A549 (cell line): Measurements from ENCODE around the gene BFSP1.

ENCODE experiments used
- EP300 ChIP-seq, 2 experiments: fragments of >200 bp; sonication (Bioruptor Twin); formaldehyde crosslinking; IDR thresholded peaks; 2 replicates in 1 of 2; 3 replicates in 1 of 2; pipeline ENCODE4 v1.6.1; 2016 to 2017
- HEYL ChIP-seq: fragments of 250-450 bp; sonication (Bioruptor Pico); IDR thresholded peaks from 2 replicates; pipeline ENCODE4 v1.8.0; 2021; ENCODE audit warnings: mild to moderate bottlenecking, moderate library complexity
- JUNB ChIP-seq: fragments of >200 bp; sonication (Bioruptor Twin); formaldehyde crosslinking; IDR thresholded peaks from 2 replicates; pipeline ENCODE4 v1.6.1; 2016
- MAFK ChIP-seq: fragments of 450-650 bp; IDR thresholded peaks from 2 replicates; pipeline ENCODE4 v1.6.1; 2014; ENCODE audit not compliant: partially characterized antibody
- NPAS2 ChIP-seq: fragments of 250-450 bp; sonication (Bioruptor Pico); IDR thresholded peaks from 2 replicates; pipeline ENCODE4 v1.8.0; 2022; ENCODE audit warnings: mild to moderate bottlenecking, moderate library complexity, borderline replicate concordance
- POLR2A ChIP-seq: IDR thresholded peaks from 2 replicates; pipeline ENCODE4 v1.6.1; 2012; ENCODE audit warnings: mild to moderate bottlenecking, low read length
- RFX5 ChIP-seq: fragments of 450-650 bp; IDR thresholded peaks from 2 replicates; pipeline ENCODE4 v1.7.1; 2014; ENCODE audit warnings: antibody characterized with exemption, mild to moderate bottlenecking, moderate library complexity
- TP53 ChIP-seq: fragments of 250-450 bp; sonication (Bioruptor Pico); IDR thresholded peaks from 2 replicates; pipeline ENCODE4 v1.5.0; 2021; ENCODE audit warnings: mild to moderate bottlenecking, moderate library complexity
- TF ChIP-seq, protein P1 (sequence below): fragments of >200 bp; sonication (Bioruptor Twin); formaldehyde crosslinking; IDR thresholded peaks from 3 replicates; pipeline ENCODE4 v1.5.1; 2016
- TF ChIP-seq, protein P2 (sequence below): fragments of >200 bp; sonication (Bioruptor Twin); formaldehyde crosslinking; IDR thresholded peaks from 3 replicates; pipeline ENCODE4 v1.6.1; 2016
- TF ChIP-seq, protein P3 (sequence below): fragments of 200-600 bp; sonication (generic); IDR thresholded peaks from 2 replicates; pipeline ENCODE4 v1.6.1; 2016; ENCODE audit warnings: antibody characterized with exemption, mild to moderate bottlenecking, moderate library complexity
- TF ChIP-seq, protein P4 (sequence below): IDR thresholded peaks from 2 replicates; pipeline ENCODE4 v1.6.1; 2012

DNA sequence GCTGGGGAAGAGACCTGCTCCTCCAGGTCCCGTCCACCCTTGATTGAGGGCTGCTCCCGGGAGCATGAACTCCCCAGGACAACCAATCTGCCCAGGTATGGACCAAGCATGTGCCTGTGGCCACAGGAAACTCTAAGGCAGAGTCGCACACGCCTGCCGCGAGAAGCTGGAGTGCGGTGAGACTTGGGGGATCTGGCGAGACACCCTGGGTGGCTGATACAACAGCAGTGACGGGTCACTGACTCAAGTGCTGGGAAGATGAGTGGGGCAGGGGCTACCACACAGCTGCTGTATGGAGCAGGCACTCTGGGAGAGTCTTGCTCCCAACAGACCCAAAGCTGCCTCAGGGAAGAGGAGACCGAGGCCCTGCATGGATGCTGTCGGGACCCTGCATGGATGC, 40.1 kb downstream of the BFSP1 start:
- TF ChIP-seq, protein P1, sequence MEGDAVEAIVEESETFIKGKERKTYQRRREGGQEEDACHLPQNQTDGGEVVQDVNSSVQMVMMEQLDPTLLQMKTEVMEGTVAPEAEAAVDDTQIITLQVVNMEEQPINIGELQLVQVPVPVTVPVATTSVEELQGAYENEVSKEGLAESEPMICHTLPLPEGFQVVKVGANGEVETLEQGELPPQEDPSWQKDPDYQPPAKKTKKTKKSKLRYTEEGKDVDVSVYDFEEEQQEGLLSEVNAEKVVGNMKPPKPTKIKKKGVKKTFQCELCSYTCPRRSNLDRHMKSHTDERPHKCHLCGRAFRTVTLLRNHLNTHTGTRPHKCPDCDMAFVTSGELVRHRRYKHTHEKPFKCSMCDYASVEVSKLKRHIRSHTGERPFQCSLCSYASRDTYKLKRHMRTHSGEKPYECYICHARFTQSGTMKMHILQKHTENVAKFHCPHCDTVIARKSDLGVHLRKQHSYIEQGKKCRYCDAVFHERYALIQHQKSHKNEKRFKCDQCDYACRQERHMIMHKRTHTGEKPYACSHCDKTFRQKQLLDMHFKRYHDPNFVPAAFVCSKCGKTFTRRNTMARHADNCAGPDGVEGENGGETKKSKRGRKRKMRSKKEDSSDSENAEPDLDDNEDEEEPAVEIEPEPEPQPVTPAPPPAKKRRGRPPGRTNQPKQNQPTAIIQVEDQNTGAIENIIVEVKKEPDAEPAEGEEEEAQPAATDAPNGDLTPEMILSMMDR: no peak
- TF ChIP-seq, protein P2, sequence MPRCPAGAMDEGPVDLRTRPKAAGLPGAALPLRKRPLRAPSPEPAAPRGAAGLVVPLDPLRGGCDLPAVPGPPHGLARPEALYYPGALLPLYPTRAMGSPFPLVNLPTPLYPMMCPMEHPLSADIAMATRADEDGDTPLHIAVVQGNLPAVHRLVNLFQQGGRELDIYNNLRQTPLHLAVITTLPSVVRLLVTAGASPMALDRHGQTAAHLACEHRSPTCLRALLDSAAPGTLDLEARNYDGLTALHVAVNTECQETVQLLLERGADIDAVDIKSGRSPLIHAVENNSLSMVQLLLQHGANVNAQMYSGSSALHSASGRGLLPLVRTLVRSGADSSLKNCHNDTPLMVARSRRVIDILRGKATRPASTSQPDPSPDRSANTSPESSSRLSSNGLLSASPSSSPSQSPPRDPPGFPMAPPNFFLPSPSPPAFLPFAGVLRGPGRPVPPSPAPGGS: no peak
- no peak for TF ChIP-seq EP300 (IDR thresholded peaks at IDR 0.05)
- no peak for TF ChIP-seq POLR2A
- no peak for TF ChIP-seq JUNB
- no peak for TF ChIP-seq HEYL
- TF ChIP-seq MAFK: no peak
- TF ChIP-seq, protein P3, sequence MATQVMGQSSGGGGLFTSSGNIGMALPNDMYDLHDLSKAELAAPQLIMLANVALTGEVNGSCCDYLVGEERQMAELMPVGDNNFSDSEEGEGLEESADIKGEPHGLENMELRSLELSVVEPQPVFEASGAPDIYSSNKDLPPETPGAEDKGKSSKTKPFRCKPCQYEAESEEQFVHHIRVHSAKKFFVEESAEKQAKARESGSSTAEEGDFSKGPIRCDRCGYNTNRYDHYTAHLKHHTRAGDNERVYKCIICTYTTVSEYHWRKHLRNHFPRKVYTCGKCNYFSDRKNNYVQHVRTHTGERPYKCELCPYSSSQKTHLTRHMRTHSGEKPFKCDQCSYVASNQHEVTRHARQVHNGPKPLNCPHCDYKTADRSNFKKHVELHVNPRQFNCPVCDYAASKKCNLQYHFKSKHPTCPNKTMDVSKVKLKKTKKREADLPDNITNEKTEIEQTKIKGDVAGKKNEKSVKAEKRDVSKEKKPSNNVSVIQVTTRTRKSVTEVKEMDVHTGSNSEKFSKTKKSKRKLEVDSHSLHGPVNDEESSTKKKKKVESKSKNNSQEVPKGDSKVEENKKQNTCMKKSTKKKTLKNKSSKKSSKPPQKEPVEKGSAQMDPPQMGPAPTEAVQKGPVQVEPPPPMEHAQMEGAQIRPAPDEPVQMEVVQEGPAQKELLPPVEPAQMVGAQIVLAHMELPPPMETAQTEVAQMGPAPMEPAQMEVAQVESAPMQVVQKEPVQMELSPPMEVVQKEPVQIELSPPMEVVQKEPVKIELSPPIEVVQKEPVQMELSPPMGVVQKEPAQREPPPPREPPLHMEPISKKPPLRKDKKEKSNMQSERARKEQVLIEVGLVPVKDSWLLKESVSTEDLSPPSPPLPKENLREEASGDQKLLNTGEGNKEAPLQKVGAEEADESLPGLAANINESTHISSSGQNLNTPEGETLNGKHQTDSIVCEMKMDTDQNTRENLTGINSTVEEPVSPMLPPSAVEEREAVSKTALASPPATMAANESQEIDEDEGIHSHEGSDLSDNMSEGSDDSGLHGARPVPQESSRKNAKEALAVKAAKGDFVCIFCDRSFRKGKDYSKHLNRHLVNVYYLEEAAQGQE: no peak
- TF ChIP-seq, protein P4, sequence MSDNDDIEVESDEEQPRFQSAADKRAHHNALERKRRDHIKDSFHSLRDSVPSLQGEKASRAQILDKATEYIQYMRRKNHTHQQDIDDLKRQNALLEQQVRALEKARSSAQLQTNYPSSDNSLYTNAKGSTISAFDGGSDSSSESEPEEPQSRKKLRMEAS: no peak
- no peak for TF ChIP-seq RFX5
- no peak for TF ChIP-seq NPAS2
- no peak for TF ChIP-seq TP53
